Midbrain (tissue), 1 donor: Measurements from ENCODE around the gene SLC44A3.

Source experiments
- DNase-seq: peaks from one replicate; lab custom pipeline; 2025; lab: John Stamatoyannopoulos, UW

The SLC44A3 gene

GRCh38 chr1:94840808-94841207 is 20.7 kb downstream of the SLC44A3 start:
- DNase-seq, result no peak

DNA sequence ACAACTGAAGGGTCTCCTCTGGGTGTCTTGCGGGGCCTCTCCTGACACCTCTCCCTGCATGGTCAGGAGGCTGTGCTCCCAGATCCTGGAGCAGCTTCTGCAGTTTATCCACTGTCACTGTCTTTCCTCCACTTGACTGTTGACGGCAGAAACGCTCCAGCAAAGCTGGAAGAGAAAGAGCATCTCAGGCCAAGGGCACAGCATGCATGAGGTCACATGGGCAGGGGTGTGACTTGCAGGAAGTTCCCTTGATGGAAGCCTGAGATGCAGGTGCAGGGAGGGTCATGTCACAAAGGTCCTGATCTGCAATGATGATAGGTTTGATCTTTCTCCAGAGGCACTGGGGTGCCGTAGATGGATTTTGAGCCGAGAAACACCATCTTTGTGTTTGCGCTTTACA is 23.3 kb downstream of the SLC44A3 start:
- no peak for DNase-seq

GRCh38 chr1:94843846-94844245 is 23.7 kb downstream of the SLC44A3 start:
- DNase-seq, result no peak

DNA sequence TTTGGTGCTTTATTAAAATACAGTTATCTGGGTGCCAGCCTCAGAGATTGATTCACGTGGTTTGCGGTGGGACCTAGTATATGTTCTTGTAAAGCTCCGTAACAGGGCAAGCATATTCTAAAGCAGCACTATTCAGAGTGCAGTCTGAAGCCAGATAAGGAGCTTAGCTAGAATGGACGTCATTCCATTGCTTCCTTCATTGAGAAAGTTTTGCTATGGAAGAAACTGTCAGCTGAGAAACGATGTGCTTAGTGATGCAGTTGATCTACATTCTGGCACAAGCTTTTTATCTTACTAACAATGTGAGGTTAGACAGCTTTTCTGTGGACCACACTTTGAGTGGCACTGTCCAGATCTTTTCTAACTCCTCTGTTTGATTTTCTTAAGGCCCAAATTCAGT is 26.2 kb downstream of the SLC44A3 start:
- no peak for DNase-seq

DNA sequence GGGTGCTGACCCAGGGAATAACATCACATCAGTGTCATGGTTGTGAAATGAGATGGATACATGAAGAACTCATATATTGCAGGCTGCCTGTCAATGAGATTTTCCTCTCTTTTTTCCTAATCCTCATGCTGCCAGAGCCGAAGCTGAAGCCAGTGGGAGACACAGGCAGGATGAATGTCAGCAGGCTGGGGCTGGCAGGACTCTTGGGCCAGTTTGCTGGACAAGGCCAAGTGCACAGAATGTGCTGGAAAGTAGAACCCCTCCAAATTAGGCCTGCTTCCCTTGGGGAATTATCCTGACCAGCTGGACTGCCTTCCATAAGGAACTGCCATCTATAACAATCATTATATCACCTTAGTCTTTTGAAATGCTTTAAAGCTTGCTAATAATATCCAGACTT is 31.4 kb downstream of the SLC44A3 start:
- peak; percentile 28 for DNase-seq

- DNase-seq, result no peak
Observed at GRCh38 chr1:94852788-94853187, 32.6 kb downstream of the SLC44A3 start.

- peak; percentile 90 for DNase-seq
Observed at GRCh38 chr1:94854458-94855306, 34.5 kb downstream of the SLC44A3 start.

DNA sequence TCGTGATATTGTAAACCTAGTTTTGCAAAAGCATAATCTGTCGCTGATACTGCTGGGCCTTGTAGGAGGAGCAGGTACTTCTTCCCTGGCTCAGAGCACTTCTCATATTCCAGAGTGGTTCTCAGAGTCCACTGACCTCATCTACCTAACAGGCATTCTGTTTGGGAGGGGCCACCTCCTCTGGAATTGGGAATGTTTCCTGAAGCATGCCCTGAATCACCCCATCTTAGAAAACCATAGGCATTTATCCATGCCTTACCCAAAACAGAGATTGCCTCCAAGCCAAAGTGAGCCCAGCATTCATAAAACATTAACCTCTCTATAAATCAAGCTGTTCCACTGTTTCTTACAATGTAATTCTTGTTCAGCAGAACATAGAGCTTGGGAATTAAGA is 35.1 kb downstream of the SLC44A3 start:
- no peak for DNase-seq

- no peak for DNase-seq
Observed at GRCh38 chr1:94856004-94856403, 35.8 kb downstream of the SLC44A3 start.

DNA sequence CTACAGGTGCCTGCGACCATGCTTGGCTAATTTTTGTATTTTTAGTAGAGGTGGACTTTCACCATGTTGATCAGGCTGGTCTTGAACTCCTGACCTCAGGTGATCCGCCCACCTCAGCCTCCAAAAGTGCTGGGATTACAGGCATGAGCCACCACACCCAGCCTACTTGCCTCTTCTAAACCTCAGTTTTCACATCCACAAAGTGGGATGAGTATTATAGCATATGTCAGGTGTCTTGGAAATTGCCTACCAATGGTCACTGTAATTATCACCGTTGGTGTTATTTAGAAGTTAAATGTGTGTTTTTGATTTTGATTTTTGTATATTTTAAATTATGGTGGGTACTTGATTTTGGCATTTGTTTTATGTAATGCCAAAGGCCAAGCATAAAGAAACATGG is 36.7 kb downstream of the SLC44A3 start:
- no peak for DNase-seq

DNA sequence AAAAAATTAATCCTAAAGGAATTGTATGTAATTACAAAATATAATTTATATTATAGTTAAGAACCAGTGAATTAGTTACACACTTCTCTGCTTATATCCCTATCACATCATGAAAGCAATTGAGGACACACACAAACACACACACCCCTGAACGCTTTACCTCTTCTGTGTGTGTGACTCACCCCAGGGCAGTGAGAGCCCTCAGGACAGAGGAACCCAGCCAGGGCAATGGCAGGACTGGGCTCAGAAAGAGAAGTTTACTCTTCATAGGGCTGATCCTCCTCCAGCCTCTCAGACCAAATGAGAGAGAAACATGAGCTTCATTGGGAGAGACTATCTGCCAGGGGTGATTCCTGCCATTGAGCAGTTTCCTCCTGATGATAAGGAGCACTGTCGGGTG is 38.1 kb downstream of the SLC44A3 start:
- no peak for DNase-seq

DNA sequence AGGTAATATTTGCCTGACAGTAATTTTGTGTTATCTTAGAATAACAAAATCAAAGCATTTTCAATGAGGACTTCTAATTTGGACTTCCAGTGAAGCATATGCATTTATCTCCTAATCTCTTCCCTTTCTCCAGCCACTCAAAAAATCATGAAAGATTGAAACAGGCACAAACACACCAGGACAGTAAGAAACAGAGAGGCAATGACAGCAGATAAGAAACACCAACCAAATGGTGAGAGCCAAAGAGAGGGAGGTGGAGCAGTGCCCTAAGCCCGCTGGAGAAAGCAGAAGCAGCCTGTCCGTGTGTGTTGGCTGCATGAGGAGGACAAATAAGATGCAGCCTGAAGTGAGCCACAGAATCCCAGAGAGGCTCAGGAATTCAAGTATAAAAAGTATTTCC is 39.0 kb downstream of the SLC44A3 start:
- no peak for DNase-seq

DNA sequence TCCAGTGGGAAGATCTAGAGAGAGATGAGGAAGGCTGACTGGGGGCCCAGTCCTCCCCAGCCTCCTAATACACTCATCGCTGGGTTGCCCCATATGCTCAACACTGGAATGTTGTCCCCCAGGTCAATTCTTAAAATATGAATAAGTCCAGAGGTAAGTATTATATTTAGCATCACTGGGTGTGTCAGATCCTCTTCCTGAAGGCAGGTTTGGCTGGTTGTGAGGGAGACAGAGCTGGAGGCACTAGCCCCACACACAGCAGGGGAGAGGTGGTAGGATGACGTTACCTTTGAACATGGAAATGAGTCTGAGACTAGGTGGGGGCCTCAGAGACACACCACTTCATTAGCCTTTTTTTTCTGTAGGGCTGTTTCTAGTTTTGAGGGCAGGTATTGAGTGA is 42.6 kb downstream of the SLC44A3 start:
- DNase-seq, result no peak

DNA sequence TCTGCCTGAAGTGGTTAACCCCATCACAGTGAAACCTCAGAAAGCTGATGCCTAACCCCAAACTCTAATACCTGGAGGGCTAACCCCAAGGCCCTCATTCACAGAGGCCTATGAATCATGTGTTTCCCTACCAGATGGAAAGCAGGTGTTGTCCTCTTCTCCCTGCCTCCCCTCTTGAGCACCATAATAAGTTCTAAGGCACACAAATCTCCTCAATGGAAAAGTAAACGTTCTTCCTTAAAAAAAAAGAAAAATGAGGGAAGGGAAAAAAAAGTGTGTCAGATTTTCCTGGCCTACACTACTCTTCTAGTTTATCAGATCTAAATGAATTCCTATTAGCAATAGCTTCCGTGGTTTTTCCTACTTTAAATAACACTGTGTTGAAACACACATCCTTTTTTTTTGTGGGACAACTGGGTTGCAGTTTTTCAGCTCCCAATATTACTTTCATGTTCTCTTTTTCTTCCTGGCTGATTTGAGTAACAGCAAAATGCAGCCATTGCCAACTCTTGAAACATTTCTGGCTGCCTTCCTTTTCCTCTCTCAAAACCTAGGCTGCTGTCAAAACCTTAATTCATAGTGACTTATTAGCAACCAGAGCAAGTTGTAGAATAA is 43.2 kb downstream of the SLC44A3 start:
- peak; percentile 72 for DNase-seq

GRCh38 chr1:94863919-94864318 is 43.8 kb downstream of the SLC44A3 start:
- peak; percentile 60 for DNase-seq

DNA sequence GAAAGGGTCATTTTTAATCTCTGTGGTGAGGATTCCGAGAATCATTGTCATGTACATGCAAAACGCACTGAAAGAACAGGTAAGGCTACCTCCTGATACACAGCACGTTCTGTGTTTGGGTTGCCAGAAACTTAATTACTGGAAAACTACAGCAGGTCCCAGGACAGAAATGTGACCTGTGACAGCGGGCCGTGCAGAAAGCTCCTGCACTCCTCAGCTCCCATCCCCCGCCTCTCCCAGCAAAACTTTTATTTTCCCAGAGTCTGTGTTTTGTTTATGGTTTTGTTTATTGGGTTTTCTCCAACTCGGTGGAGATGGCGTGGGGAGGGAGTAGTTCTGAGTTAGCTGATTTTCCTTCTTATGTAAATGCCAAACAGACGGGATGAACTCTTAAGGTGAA is 44.7 kb downstream of the SLC44A3 start:
- no peak for DNase-seq

GRCh38 chr1:94865360-94865759 is 45.2 kb downstream of the SLC44A3 start:
- peak; percentile 46 for DNase-seq

GRCh38 chr1:94866164-94866807 is 46.1 kb downstream of the SLC44A3 start:
- DNase-seq, result peak; percentile 19

- no peak for DNase-seq
Observed at GRCh38 chr1:94871031-94871430, 50.9 kb downstream of the SLC44A3 start.

GRCh38 chr1:94872771-94873495 is 52.8 kb downstream of the SLC44A3 start:
- DNase-seq, result no peak

GRCh38 chr1:94873520-94874351 is 53.6 kb downstream of the SLC44A3 start:
- DNase-seq, result peak; percentile 82

GRCh38 chr1:94874423-94874822 is 54.3 kb downstream of the SLC44A3 start:
- DNase-seq, result no peak
